Measurements from ENCODE around the gene ASB4. TPM values are rescaled to one million over a fixed set of nuclear protein-coding genes. Genes with fewer than 3 reads are reported as not detected.

Gene ASB4
- total RNA-seq, 1 donor from 2014 or later = not detected

GRCh38 chr7:95467912-95468607, 17.7 kb upstream of the ASB4 start:
- Mint-ChIP-seq H3K4me3 (ENCODE audit: unreplicated experiment) (no peak overlapping the region), H3K4me1 (ENCODE audit: unreplicated experiment) (peaks cover 24% of the 10 kb centered on the region), H3K27me3 (ENCODE audit: unreplicated experiment) (no peaks in the 10 kb centered on the region), H3K9me3 (ENCODE audit: unreplicated experiment) (no peaks in the 10 kb centered on the region), H3K36me3 (ENCODE audit: unreplicated experiment) (no peaks in the 10 kb centered on the region), H3K27ac (ENCODE audit: unreplicated experiment) (no peak overlapping the region)
- no peak for DNase-seq (ENCODE audit: extremely low spot score, unreplicated experiment)
- no peak for TF ChIP-seq CTCF (IDR thresholded peaks at IDR 0.05)

GRCh38 chr7:95469187-95469586, 16.6 kb upstream of the ASB4 start:
- DNase-seq (ENCODE audit: extremely low spot score, unreplicated experiment) = no peak
- no peak overlapping the region for H3K4me3 Mint-ChIP-seq (ENCODE audit: unreplicated experiment)
- H3K27ac Mint-ChIP-seq (ENCODE audit: unreplicated experiment) = no peak overlapping the region
- H3K4me1 Mint-ChIP-seq (ENCODE audit: unreplicated experiment) = peaks cover 24% of the 10 kb centered on the region
- no peaks in the 10 kb centered on the region for H3K27me3 Mint-ChIP-seq (ENCODE audit: unreplicated experiment)
- H3K9me3 Mint-ChIP-seq (ENCODE audit: unreplicated experiment) = no peaks in the 10 kb centered on the region
- no peaks in the 10 kb centered on the region for H3K36me3 Mint-ChIP-seq (ENCODE audit: unreplicated experiment)
- TF ChIP-seq CTCF (IDR thresholded peaks at IDR 0.05) = no peak

GRCh38 chr7:95469848-95470247, 15.9 kb upstream of the ASB4 start:
- Mint-ChIP-seq H3K36me3 (ENCODE audit: unreplicated experiment) (no peaks in the 10 kb centered on the region), H3K27ac (ENCODE audit: unreplicated experiment) (no peak overlapping the region), H3K4me1 (ENCODE audit: unreplicated experiment) (peaks cover 24% of the 10 kb centered on the region), H3K27me3 (ENCODE audit: unreplicated experiment) (no peaks in the 10 kb centered on the region), H3K9me3 (ENCODE audit: unreplicated experiment) (no peaks in the 10 kb centered on the region), H3K4me3 (ENCODE audit: unreplicated experiment) (no peak overlapping the region)
- no peak for DNase-seq (ENCODE audit: extremely low spot score, unreplicated experiment)
- no peak for TF ChIP-seq CTCF (IDR thresholded peaks at IDR 0.05)

GRCh38 chr7:95470452-95470851, 15.3 kb upstream of the ASB4 start:
- no peaks in the 10 kb centered on the region for H3K27me3 Mint-ChIP-seq (ENCODE audit: unreplicated experiment)
- no peaks in the 10 kb centered on the region for H3K9me3 Mint-ChIP-seq (ENCODE audit: unreplicated experiment)
- H3K36me3 Mint-ChIP-seq (ENCODE audit: unreplicated experiment) = no peaks in the 10 kb centered on the region
- TF ChIP-seq CTCF (IDR thresholded peaks at IDR 0.05) = no peak
- H3K4me3 Mint-ChIP-seq (ENCODE audit: unreplicated experiment) = no peak overlapping the region
- peaks cover 24% of the 10 kb centered on the region for H3K4me1 Mint-ChIP-seq (ENCODE audit: unreplicated experiment)
- peak overlapping the region; percentile 44 for H3K27ac Mint-ChIP-seq (ENCODE audit: unreplicated experiment)
- no peak for DNase-seq (ENCODE audit: extremely low spot score, unreplicated experiment)

GRCh38 chr7:95471071-95471470, 14.7 kb upstream of the ASB4 start:
- Mint-ChIP-seq H3K4me3 (ENCODE audit: unreplicated experiment) (no peak overlapping the region), H3K4me1 (ENCODE audit: unreplicated experiment) (peaks cover 24% of the 10 kb centered on the region), H3K36me3 (ENCODE audit: unreplicated experiment) (no peaks in the 10 kb centered on the region), H3K27ac (ENCODE audit: unreplicated experiment) (no peak overlapping the region), H3K9me3 (ENCODE audit: unreplicated experiment) (no peaks in the 10 kb centered on the region), H3K27me3 (ENCODE audit: unreplicated experiment) (no peaks in the 10 kb centered on the region)
- TF ChIP-seq CTCF (IDR thresholded peaks at IDR 0.05) = no peak
- no peak for DNase-seq (ENCODE audit: extremely low spot score, unreplicated experiment)
